Right hindlimb (tissue), 1 donor: ENCODE results near the gene TM4SF18.
"Not testable (repeated sequence)": the region's sequence is repeated elsewhere in the genome, so short reads cannot be mapped to it uniquely, and the experiment has no call there.

Experiments
- DNase-seq: peaks from one replicate; pipeline ENCODE4 v3.0.0-alpha.2; 2018

TM4SF18 gene

GRCh38 chr3:149368201-149368673 lies 34.8 kb upstream of the TM4SF18 start:
- no peak for DNase-seq

- no peak for DNase-seq
Observed at GRCh38 chr3:149366941-149367840, 33.8 kb upstream of the TM4SF18 start.

GRCh38 chr3:149366031-149366430 lies 32.6 kb upstream of the TM4SF18 start:
- no peak for DNase-seq

- DNase-seq, result no peak
Observed at GRCh38 chr3:149364624-149365023, 31.2 kb upstream of the TM4SF18 start.

- DNase-seq, result peak; percentile 25
Observed at GRCh38 chr3:149363053-149363452, 29.6 kb upstream of the TM4SF18 start.

- DNase-seq, result no peak
Observed at GRCh38 chr3:149362366-149362765, 28.9 kb upstream of the TM4SF18 start.

- DNase-seq, result no peak
Observed at GRCh38 chr3:149356630-149357029, 23.2 kb upstream of the TM4SF18 start.

- no peak for DNase-seq
Observed at GRCh38 chr3:149356044-149356592, 22.7 kb upstream of the TM4SF18 start.

- DNase-seq, result no peak
Observed at GRCh38 chr3:149353581-149354184, 20.2 kb upstream of the TM4SF18 start.

- DNase-seq, result peak; percentile 42
Observed at GRCh38 chr3:149352556-149352955, 19.1 kb upstream of the TM4SF18 start.

- no peak for DNase-seq
Observed at GRCh38 chr3:149343951-149344350, 10.5 kb upstream of the TM4SF18 start.

- no peak for DNase-seq
Observed at GRCh38 chr3:149342413-149343380, 9.3 kb upstream of the TM4SF18 start.

- no peak for DNase-seq
Observed at GRCh38 chr3:149340310-149340933, 7.0 kb upstream of the TM4SF18 start.

- DNase-seq, result peak; percentile 66
Observed at GRCh38 chr3:149339931-149340309, 6.5 kb upstream of the TM4SF18 start.

GRCh38 chr3:149337486-149337885 lies 4.0 kb upstream of the TM4SF18 start:
- DNase-seq, result not testable (repeated sequence)

- no peak for DNase-seq
Observed at GRCh38 chr3:149336925-149337324, 3.5 kb upstream of the TM4SF18 start.

- DNase-seq, result no peak
Observed at GRCh38 chr3:149332771-149333170, 665 bp downstream of the TM4SF18 start.

GRCh38 chr3:149332227-149332765 lies 1.1 kb downstream of the TM4SF18 start:
- no peak for DNase-seq

- DNase-seq, result no peak
Observed at GRCh38 chr3:149331396-149331795, 2.0 kb downstream of the TM4SF18 start.

GRCh38 chr3:149330609-149331331 lies 2.7 kb downstream of the TM4SF18 start:
- no peak for DNase-seq

- DNase-seq, result no peak
Observed at GRCh38 chr3:149327156-149327555, 6.3 kb downstream of the TM4SF18 start.
